ENCODE measurements around the gene C1QL2.

DNA sequence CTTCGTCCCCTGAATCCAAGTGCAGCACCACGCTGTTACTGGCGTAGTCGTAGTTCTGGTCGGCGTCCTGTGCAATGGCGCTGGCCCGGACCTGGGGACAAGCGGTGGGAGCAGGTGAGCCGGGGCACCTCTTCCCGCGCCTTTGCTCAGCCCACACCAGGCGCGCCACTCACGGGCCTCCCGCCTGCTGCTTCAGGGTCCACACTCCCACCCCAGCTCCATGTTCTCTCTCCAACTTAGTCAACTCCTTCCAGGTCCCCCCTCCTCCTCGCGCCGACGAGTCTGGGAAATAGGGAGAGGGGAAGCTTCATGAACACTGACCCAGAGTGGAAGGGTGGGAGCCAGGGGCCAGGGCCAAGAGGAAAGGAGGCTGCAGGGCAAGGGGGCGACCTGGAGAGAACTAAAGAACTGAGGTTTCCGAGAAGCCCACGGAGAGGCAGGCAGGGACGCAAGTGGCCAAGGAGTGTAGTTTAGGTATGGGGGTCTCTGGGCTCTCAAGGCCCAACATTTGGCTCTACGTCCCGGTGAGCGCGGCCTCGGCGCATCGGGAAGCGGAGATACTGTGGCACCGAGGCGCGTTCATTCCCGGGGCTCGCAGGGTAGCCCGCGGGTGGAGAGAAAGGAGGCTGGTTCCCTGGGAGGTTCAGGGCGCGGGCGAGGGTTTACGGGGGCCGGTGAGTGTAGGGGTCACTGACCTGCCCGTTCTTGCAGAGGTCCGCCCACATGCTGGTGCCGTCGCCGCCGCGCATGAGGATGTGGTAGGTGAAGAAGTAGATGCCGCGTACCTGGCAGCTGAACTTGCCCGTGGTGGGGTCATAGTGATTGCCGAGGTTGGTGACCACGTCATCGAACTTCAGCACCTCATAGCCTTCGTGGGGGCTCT, 1.4 kb downstream of the C1QL2 start:
- TF ChIP-seq POLR2A (IDR thresholded peaks at IDR 0.05): no peak
- TF ChIP-seq, protein P1, sequence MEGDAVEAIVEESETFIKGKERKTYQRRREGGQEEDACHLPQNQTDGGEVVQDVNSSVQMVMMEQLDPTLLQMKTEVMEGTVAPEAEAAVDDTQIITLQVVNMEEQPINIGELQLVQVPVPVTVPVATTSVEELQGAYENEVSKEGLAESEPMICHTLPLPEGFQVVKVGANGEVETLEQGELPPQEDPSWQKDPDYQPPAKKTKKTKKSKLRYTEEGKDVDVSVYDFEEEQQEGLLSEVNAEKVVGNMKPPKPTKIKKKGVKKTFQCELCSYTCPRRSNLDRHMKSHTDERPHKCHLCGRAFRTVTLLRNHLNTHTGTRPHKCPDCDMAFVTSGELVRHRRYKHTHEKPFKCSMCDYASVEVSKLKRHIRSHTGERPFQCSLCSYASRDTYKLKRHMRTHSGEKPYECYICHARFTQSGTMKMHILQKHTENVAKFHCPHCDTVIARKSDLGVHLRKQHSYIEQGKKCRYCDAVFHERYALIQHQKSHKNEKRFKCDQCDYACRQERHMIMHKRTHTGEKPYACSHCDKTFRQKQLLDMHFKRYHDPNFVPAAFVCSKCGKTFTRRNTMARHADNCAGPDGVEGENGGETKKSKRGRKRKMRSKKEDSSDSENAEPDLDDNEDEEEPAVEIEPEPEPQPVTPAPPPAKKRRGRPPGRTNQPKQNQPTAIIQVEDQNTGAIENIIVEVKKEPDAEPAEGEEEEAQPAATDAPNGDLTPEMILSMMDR (IDR thresholded peaks at IDR 0.05 in 8 of 11, conservative IDR thresholded peaks at IDR 0.05 in 3 of 11): no peak

Measured in spleen (tissue), 7 donors.